ENCODE results near the gene PPP1R15A. TPM values are rescaled to one million over a fixed set of nuclear protein-coding genes. Genes with fewer than 3 reads are reported as not detected.
A peak's percentile ranks its signal among the peaks of the same experiment; 100 is the strongest.
"Not testable (repeated sequence)": the region's sequence is repeated elsewhere in the genome, so short reads cannot be mapped to it uniquely, and the experiment has no call there.

The PPP1R15A gene
- total RNA-seq, 2 donors from 2014 or later, result 67.2 to 78.6 TPM

DNA sequence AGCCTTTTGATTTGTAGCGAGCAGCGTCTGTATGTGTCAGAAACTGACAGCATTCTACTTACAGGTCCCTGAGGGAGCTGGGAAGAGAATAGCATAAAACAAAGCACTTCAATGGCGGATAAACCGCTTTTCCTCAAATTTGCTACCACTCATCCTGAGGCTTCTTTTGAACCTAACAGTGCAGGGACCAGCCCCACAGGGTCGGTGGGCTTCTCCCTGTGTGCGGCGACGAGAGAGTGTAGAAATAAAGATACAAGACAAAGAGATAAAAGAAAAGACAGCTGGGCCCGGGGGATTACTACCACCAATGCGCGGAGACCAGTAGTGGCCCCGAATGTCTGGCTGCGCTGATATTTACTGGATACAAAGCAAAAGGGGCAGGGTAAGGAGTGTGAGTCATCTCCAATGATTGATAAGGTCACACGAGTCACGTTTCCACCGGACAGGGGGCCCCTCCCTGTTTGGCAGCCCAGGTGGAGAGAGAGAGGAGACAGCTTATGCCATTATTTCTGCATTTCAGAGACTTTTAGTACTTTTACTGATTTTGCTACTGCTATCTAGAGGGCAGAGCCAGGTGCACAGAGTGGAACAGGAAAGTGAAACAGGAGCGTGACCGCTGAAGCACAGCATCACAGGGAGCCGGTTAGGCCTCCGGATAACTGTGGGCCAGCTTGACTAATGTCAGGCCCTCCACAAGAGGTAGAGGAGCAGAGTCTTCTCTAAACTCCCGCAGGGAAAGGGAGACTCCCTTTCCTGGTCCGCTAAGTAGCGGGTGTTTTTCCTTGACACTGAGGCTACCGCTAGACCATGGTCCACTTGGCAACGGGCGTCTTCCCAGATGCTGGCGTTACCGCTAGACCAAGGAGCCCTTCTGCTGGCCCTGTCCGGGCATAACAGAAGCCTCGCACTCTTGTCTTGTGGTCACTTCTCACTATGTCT lies 4.1 kb downstream of the PPP1R15A start:
- not testable (repeated sequence) for ATAC-seq
- intact Hi-C loops (cut with DNase I), result loop anchor here (5.0 to 10.0 kb wide), 2 partner anchors 88 to 91 kb away; partner anchors contain the start of gene FTL (in 2 of the 2)
- DNase-seq, result peak; percentile 67

- no peak for ATAC-seq
- intact Hi-C loops (cut with DNase I), result loop anchor here (5.0 to 10.0 kb wide), 2 partner anchors 87 to 89 kb away; partner anchors contain the start of gene FTL (in 2 of the 2)
Observed at GRCh38 chr19:48877855-48878195, 5.6 kb downstream of the PPP1R15A start.

GRCh38 chr19:48878196-48879024 lies 6.2 kb downstream of the PPP1R15A start:
- intact Hi-C loops (cut with DNase I), result loop anchor here (5.0 to 10.0 kb wide), 2 partner anchors 86 to 89 kb away; partner anchors contain the start of gene FTL (in 2 of the 2)
- peak; percentile 40 to 61 for ATAC-seq

More at GRCh38 chr19:48877855-48878195, 5.6 kb downstream of the PPP1R15A start:
- DNase-seq, result no peak

DNA sequence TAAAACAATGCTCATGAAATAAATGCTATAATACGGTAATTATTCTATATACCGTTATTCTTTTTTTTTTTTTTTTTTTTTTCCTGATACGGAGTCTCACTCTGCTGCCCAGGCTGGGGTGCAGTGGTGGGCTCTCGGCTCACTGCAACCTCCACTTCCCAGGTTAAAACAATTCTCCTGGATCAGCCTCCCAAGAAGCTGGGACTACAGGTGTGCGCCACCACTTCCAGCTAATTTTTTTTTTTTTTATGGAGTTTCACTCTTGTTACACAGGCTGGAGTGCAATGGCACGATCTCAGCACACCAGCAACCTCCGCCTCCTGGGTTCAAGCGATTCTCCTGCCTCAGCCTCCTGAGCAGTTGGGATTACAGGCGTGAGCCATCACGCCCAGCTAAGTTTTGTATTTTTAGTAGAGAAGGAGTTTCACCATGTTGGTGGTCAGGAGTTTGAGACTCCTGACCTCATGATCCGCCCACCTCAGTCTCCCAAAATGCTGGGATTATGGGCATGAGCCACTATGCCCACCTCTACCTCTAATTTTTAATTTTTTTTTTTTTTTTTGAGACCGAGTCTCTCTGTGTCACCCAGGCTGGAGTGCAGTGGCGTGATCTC lies 6.9 kb downstream of the PPP1R15A start:
- DNase-seq (no peak), ATAC-seq (no peak)
- intact Hi-C loops (cut with DNase I), result loop anchor here (5.0 to 10.0 kb wide), 2 partner anchors 86 to 88 kb away; partner anchors contain the start of gene FTL (in 2 of the 2)

More at GRCh38 chr19:48878196-48879024, 6.2 kb downstream of the PPP1R15A start:
- DNase-seq, result peak; percentile 86

DNA sequence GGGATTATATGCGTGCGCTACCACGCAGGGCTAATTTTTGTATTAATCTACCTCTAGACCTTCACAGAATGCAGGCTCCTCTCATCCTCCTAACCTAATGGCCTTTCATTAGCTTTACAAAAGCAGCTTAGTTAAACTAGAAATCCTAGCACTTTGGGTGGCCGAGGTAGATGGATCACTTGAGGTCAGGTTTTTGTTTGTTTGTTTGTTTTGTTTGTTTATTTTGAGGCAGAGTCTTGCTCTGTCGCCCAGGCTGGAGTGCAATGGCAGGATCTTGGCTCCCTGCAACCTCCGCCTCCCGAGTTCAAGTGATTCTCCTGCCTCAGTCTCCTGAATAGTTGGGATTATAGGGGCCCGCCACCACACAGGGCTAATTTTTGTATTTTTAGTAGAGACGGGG lies 7.5 kb downstream of the PPP1R15A start:
- not testable (repeated sequence) for ATAC-seq, DNase-seq
- intact Hi-C loops (cut with DNase I), result loop anchor here (5.0 to 10.0 kb wide), 2 partner anchors 85 to 88 kb away; partner anchors contain the start of gene FTL (in 2 of the 2)

- intact Hi-C loops (cut with DNase I), result no loop called here
- ATAC-seq, result peak in 1 of 2 donors; percentile 20
- DNase-seq, result no peak
Observed at GRCh38 chr19:48881741-48882657, 9.8 kb downstream of the PPP1R15A start.

DNA sequence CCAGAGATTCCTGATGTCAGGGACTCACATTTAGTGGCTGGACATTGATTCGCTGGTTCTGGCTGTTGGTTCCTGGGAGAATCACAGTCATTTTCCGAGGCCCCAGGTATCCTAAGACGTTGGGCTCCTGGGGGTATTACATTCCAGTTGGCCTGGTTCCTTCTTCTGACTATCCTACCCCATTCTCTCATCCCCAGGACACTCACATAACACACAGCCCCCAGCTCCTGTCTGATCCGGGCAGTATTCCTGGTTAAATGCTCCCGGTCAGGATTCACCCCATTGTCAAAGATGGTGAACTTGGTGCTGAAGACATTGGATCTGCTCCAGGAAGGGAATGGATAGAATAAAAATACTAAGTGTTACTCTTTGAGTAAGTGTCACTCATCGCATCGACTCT lies 11.5 kb downstream of the PPP1R15A start:
- ATAC-seq (no peak), DNase-seq (no peak)
- intact Hi-C loops (cut with DNase I), result no loop called here

DNA sequence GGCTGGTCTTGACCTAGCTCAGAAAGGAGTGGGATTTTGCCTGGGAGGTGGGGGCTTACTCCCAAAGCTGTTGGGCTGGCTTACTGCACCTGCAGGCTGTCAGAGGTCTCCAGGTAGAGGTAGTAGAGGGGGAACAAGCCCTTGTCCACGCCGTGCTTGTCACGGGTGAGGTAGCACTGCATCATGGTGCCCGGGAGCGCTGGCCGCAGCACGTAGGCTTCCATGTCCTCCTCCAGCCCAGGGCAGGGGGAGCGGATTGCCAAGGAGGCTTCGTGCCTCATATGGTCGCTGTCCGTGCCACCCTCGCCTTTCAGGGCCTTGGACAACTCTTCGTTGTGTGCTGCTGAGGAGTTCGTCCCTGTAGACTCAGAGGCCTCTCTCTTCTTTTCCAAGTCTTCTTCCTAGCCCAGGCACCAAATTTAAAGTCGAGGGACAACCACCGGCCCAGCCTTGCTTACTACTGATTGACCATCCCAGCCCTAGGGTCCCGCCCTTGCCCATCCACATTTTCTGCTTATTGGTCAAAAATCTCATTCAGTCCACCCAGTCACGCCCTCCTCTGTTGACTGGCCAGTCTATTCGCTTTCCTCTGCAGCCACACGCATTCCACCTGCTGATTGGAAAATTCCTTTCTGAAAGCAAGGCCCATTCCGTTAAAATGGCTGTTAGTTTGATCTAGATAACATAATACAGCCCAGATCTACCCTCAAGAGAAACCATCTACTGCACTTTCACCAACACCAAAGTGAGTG lies 15.8 kb downstream of the PPP1R15A start:
- intact Hi-C loops (cut with DNase I), result no loop called here
- ATAC-seq, result no peak
- DNase-seq, result no peak

DNA sequence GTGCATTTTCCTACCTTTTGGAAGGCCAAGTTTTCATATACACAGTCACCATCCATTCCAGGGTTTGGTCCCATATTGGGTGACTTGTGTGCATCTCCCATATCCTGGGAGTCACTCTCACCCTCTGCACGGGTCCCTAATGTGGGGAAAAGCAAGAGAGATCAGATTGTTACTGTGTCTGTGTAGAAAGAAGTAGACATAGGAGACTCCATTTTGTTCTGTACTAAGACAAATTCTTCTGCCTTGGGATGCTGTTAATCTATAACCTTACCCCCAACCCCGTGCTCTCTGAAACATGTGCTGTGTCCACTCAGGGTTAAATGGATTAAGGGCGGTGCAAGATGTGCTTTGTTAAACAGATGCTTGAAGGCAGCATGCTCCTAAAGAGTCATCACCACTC lies 17.3 kb downstream of the PPP1R15A start:
- intact Hi-C loops (cut with DNase I); DNase-seq; ATAC-seq: not testable (repeated sequence)

GRCh38 chr19:48890551-48890950 lies 18.3 kb downstream of the PPP1R15A start:
- intact Hi-C loops (cut with DNase I), result no loop called here
- ATAC-seq, result no peak

GRCh38 chr19:48895226-48895625 lies 23.0 kb downstream of the PPP1R15A start:
- ATAC-seq (no peak), DNase-seq (no peak)
- intact Hi-C loops (cut with DNase I), result no loop called here

More at GRCh38 chr19:48890551-48890950, 18.3 kb downstream of the PPP1R15A start:
- DNase-seq, result no peak

GRCh38 chr19:48896191-48896720 lies 24.0 kb downstream of the PPP1R15A start:
- DNase-seq, result peak; percentile 78
- ATAC-seq, result peak; percentile 34 to 62
- intact Hi-C loops (cut with DNase I), result no loop called here

DNA sequence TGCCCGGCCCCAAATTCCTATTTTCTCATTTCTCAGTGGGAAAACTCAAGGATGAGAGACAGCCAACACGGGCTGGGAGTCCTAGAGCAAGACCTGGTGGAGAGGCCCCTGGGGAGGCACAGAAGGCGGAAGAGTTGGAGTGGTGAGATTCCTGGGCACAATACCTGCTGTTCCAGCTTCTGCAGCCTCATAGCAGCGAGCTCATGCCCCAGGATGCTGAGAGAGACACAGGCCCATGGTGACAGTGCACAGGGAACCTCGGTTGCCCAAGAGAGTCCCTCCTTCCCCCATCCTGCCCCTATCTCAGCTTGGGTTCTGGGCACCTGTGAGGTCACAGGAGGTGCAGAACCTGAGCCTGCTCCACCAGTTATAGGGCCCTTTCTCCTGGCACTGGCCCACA lies 25.0 kb downstream of the PPP1R15A start:
- no peak for ATAC-seq
- intact Hi-C loops (cut with DNase I), result no loop called here
- DNase-seq, result no peak

DNA sequence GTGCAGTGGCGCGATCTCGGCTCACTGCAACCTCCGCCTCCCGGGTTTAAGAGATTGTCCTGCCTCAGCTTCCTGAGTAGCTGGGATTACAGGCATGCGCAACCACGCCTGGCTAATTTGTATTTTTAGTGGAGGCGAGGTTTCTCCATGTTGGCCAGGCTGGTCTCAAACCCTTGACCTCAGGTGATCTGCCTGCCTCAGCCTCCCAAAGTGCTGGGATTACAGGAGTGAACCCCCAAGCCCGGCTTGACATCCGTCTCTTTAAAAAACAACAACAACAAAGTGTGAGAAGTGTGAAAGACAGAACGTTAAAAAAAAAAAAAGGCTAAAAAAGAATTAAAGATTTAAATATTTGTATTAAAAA lies 27.1 kb downstream of the PPP1R15A start:
- DNase-seq; intact Hi-C loops (cut with DNase I); ATAC-seq: not testable (repeated sequence)

- ATAC-seq, result peak; percentile 97 to 98
- DNase-seq, result peak; percentile 99
- intact Hi-C loops (cut with DNase I), result loop anchor here in 1 of 2 donors (10.0 kb wide), 1 partner anchor 55 kb away; the partner anchor contains the start of gene BAX
Observed at GRCh38 chr19:48899781-48900476, 27.7 kb downstream of the PPP1R15A start, which contains the start of gene NUCB1. NUCB1 (plus strand) TSS chr19:48900312; CDS start chr19:48900797, 485 bp downstream.

All from left cardiac atrium (tissue), 4 donors.